ENCODE measurements around the gene USP47.

Gene USP47

GRCh38 chr11:11845071-11845470, 3.3 kb downstream of the USP47 start:
- H3K79me1 ChIP-seq (ENCODE audit: low read depth, low read length), result peaks cover 2% of the 10 kb centered on the region
- H2BK5ac ChIP-seq (ENCODE audit: low read length), result no peak overlapping the region
- H3K14ac ChIP-seq (ENCODE audit: low read length), result no peak overlapping the region
- H2BK12ac ChIP-seq (ENCODE audit: low read length), result no peak overlapping the region
- H2AFZ ChIP-seq (ENCODE audit: low read length), result no peak overlapping the region
- no peak for DNase-seq (ENCODE audit: low spot score)
- H4K91ac ChIP-seq (ENCODE audit: low read depth, low read length, poor library complexity), result no peak overlapping the region
- H3K4me1 ChIP-seq (ENCODE audit: control insufficient read depth in 2 of 2, insufficient read depth in 1 of 2, low read depth in 1 of 2, low read length in 2 of 2), result peaks cover 3 to 10% of the 10 kb centered on the region in 2 donors
- H3K4ac ChIP-seq (ENCODE audit: low read length), result no peak overlapping the region
- H3K36me3 ChIP-seq (replicated peaks in 1 of 2; ENCODE audit: control insufficient read depth in 2 of 2, insufficient read depth in 2 of 2, low read length in 2 of 2), result no peaks in the 10 kb centered on the region
- peaks cover 0 to 4% of the 10 kb centered on the region in 2 donors for H3K9me3 ChIP-seq (replicated peaks in 1 of 2; ENCODE audit: control insufficient read depth in 2 of 2, insufficient read depth in 1 of 2, low read depth in 1 of 2, low read length in 2 of 2)
- no peak overlapping the region for H2BK15ac ChIP-seq (ENCODE audit: low read length)
- H4K8ac ChIP-seq (ENCODE audit: low read depth, low read length), result no peak overlapping the region
- no peaks in the 10 kb centered on the region for H3K27me3 ChIP-seq (ENCODE audit: control insufficient read depth in 3 of 3, insufficient read depth in 3 of 3, low read depth in 1 of 3, low read length in 3 of 3)
- no peak overlapping the region for H3K4me3 ChIP-seq (ENCODE audit: low read length in 2 of 2)
- H2AK5ac ChIP-seq (ENCODE audit: low read depth, low read length), result no peak overlapping the region
- no peak overlapping the region for H3K27ac ChIP-seq (replicated peaks; ENCODE audit: low read length)
- H3K4me2 ChIP-seq (ENCODE audit: insufficient read depth, low read length, poor library complexity, severe bottlenecking), result no peak overlapping the region
- no peak overlapping the region for H2BK120ac ChIP-seq (ENCODE audit: low read depth, low read length)
- H3K9ac ChIP-seq (ENCODE audit: low read depth, low read length, poor library complexity), result no peak overlapping the region
- H3K18ac ChIP-seq (ENCODE audit: low read length), result no peak overlapping the region
- H3K23ac ChIP-seq (ENCODE audit: low read depth, low read length, poor library complexity), result no peak overlapping the region

GRCh38 chr11:11845551-11845950, 3.8 kb downstream of the USP47 start:
- Histone ChIP-seq H4K8ac (ENCODE audit: low read depth, low read length) (no peak overlapping the region), H3K4me1 (ENCODE audit: control insufficient read depth in 2 of 2, insufficient read depth in 1 of 2, low read depth in 1 of 2, low read length in 2 of 2) (peaks cover 3 to 10% of the 10 kb centered on the region in 2 donors), H2AFZ (ENCODE audit: low read length) (no peak overlapping the region), H3K18ac (ENCODE audit: low read length) (no peak overlapping the region), H4K91ac (ENCODE audit: low read depth, low read length, poor library complexity) (no peak overlapping the region), H3K27ac (replicated peaks; ENCODE audit: low read length) (no peak overlapping the region), H3K4me2 (ENCODE audit: insufficient read depth, low read length, poor library complexity, severe bottlenecking) (no peak overlapping the region), H3K79me1 (ENCODE audit: low read depth, low read length) (peaks cover 2% of the 10 kb centered on the region), H3K23ac (ENCODE audit: low read depth, low read length, poor library complexity) (no peak overlapping the region), H3K27me3 (ENCODE audit: control insufficient read depth in 3 of 3, insufficient read depth in 3 of 3, low read depth in 1 of 3, low read length in 3 of 3) (no peaks in the 10 kb centered on the region), H3K4ac (ENCODE audit: low read length) (no peak overlapping the region), H2BK15ac (ENCODE audit: low read length) (no peak overlapping the region), H3K14ac (ENCODE audit: low read length) (no peak overlapping the region), H3K36me3 (replicated peaks in 1 of 2; ENCODE audit: control insufficient read depth in 2 of 2, insufficient read depth in 2 of 2, low read length in 2 of 2) (no peaks in the 10 kb centered on the region), H3K9me3 (replicated peaks in 1 of 2; ENCODE audit: control insufficient read depth in 2 of 2, insufficient read depth in 1 of 2, low read depth in 1 of 2, low read length in 2 of 2) (peaks cover 0 to 9% of the 10 kb centered on the region in 2 donors), H2BK12ac (ENCODE audit: low read length) (no peak overlapping the region), H3K4me3 (ENCODE audit: low read length in 2 of 2) (no peak overlapping the region), H2BK120ac (ENCODE audit: low read depth, low read length) (no peak overlapping the region), H3K9ac (ENCODE audit: low read depth, low read length, poor library complexity) (no peak overlapping the region), H2AK5ac (ENCODE audit: low read depth, low read length) (no peak overlapping the region), H2BK5ac (ENCODE audit: low read length) (no peak overlapping the region)
- WGBS, 2 donors (ENCODE audit: extremely low coverage in 2 of 2, insufficient read length in 2 of 2, insufficient replicate concordance in 1 of 2), result no CpG with 5 or more reads among the region's 1 CpG
- DNase-seq (ENCODE audit: low spot score), result no peak

GRCh38 chr11:11847082-11847481, 5.3 kb downstream of the USP47 start:
- no peak overlapping the region for H3K23ac ChIP-seq (ENCODE audit: low read depth, low read length, poor library complexity)
- H3K79me1 ChIP-seq (ENCODE audit: low read depth, low read length), result peaks cover 2% of the 10 kb centered on the region
- H3K4me1 ChIP-seq (ENCODE audit: control insufficient read depth in 2 of 2, insufficient read depth in 1 of 2, low read depth in 1 of 2, low read length in 2 of 2), result peaks cover 3 to 9% of the 10 kb centered on the region in 2 donors
- H3K4me2 ChIP-seq (ENCODE audit: insufficient read depth, low read length, poor library complexity, severe bottlenecking), result no peak overlapping the region
- no peak overlapping the region for H2AFZ ChIP-seq (ENCODE audit: low read length)
- H3K14ac ChIP-seq (ENCODE audit: low read length), result no peak overlapping the region
- no peak overlapping the region for H2AK5ac ChIP-seq (ENCODE audit: low read depth, low read length)
- H2BK12ac ChIP-seq (ENCODE audit: low read length), result no peak overlapping the region
- H3K4ac ChIP-seq (ENCODE audit: low read length), result no peak overlapping the region
- no peaks in the 10 kb centered on the region for H3K36me3 ChIP-seq (replicated peaks in 1 of 2; ENCODE audit: control insufficient read depth in 2 of 2, insufficient read depth in 2 of 2, low read length in 2 of 2)
- no peak overlapping the region for H2BK15ac ChIP-seq (ENCODE audit: low read length)
- no peak for DNase-seq (ENCODE audit: low spot score)
- H2BK5ac ChIP-seq (ENCODE audit: low read length), result no peak overlapping the region
- H3K9ac ChIP-seq (ENCODE audit: low read depth, low read length, poor library complexity), result no peak overlapping the region
- no peak overlapping the region for H2BK120ac ChIP-seq (ENCODE audit: low read depth, low read length)
- no CpG with 5 or more reads among the region's 2 CpGs for WGBS, 2 donors (ENCODE audit: extremely low coverage in 2 of 2, insufficient read length in 2 of 2, insufficient replicate concordance in 1 of 2)
- no peak overlapping the region for H3K27ac ChIP-seq (replicated peaks; ENCODE audit: low read length)
- H3K9me3 ChIP-seq (replicated peaks in 1 of 2; ENCODE audit: control insufficient read depth in 2 of 2, insufficient read depth in 1 of 2, low read depth in 1 of 2, low read length in 2 of 2), result peaks cover 0 to 17% of the 10 kb centered on the region in 2 donors
- H4K8ac ChIP-seq (ENCODE audit: low read depth, low read length), result no peak overlapping the region
- H3K27me3 ChIP-seq (ENCODE audit: control insufficient read depth in 3 of 3, insufficient read depth in 3 of 3, low read depth in 1 of 3, low read length in 3 of 3), result no peaks in the 10 kb centered on the region
- H3K4me3 ChIP-seq (ENCODE audit: low read length in 2 of 2), result no peak overlapping the region
- no peak overlapping the region for H4K91ac ChIP-seq (ENCODE audit: low read depth, low read length, poor library complexity)
- no peak overlapping the region for H3K18ac ChIP-seq (ENCODE audit: low read length)

GRCh38 chr11:11848891-11849746, 7.3 kb downstream of the USP47 start:
- H3K4me2 ChIP-seq (ENCODE audit: insufficient read depth, low read length, poor library complexity, severe bottlenecking), result no peak overlapping the region
- no peak overlapping the region for H2BK5ac ChIP-seq (ENCODE audit: low read length)
- H2AK5ac ChIP-seq (ENCODE audit: low read depth, low read length), result no peak overlapping the region
- no peak overlapping the region for H2AFZ ChIP-seq (ENCODE audit: low read length)
- no peak overlapping the region for H3K23ac ChIP-seq (ENCODE audit: low read depth, low read length, poor library complexity)
- no peak overlapping the region for H3K9ac ChIP-seq (ENCODE audit: low read depth, low read length, poor library complexity)
- no peaks in the 10 kb centered on the region for H3K36me3 ChIP-seq (replicated peaks in 1 of 2; ENCODE audit: control insufficient read depth in 2 of 2, insufficient read depth in 2 of 2, low read length in 2 of 2)
- DNase-seq (ENCODE audit: low spot score), result peak; percentile 48
- H3K18ac ChIP-seq (ENCODE audit: low read length), result no peak overlapping the region
- no peaks in the 10 kb centered on the region for H3K27me3 ChIP-seq (ENCODE audit: control insufficient read depth in 3 of 3, insufficient read depth in 3 of 3, low read depth in 1 of 3, low read length in 3 of 3)
- H3K4ac ChIP-seq (ENCODE audit: low read length), result no peak overlapping the region
- no peaks in the 10 kb centered on the region for H3K79me1 ChIP-seq (ENCODE audit: low read depth, low read length)
- WGBS, 2 donors (ENCODE audit: extremely low coverage in 2 of 2, insufficient read length in 2 of 2, insufficient replicate concordance in 1 of 2), result no CpG with 5 or more reads among the region's 7 CpGs
- no peak overlapping the region for H2BK120ac ChIP-seq (ENCODE audit: low read depth, low read length)
- H3K9me3 ChIP-seq (replicated peaks in 1 of 2; ENCODE audit: control insufficient read depth in 2 of 2, insufficient read depth in 1 of 2, low read depth in 1 of 2, low read length in 2 of 2), result peaks cover 0 to 21% of the 10 kb centered on the region in 2 donors
- H4K8ac ChIP-seq (ENCODE audit: low read depth, low read length), result no peak overlapping the region
- peaks cover 3% of the 10 kb centered on the region in 2 donors for H3K4me1 ChIP-seq (ENCODE audit: control insufficient read depth in 2 of 2, insufficient read depth in 1 of 2, low read depth in 1 of 2, low read length in 2 of 2)
- H3K14ac ChIP-seq (ENCODE audit: low read length), result no peak overlapping the region
- no peak overlapping the region for H2BK12ac ChIP-seq (ENCODE audit: low read length)
- no peak overlapping the region for H3K4me3 ChIP-seq (ENCODE audit: low read length in 2 of 2)
- no peak overlapping the region for H3K27ac ChIP-seq (replicated peaks; ENCODE audit: low read length)
- H4K91ac ChIP-seq (ENCODE audit: low read depth, low read length, poor library complexity), result no peak overlapping the region
- no peak overlapping the region for H2BK15ac ChIP-seq (ENCODE audit: low read length)

Data from neuronal stem cell (in vitro differentiated cells).